Ovary (tissue), 9 donors: ENCODE data around the gene ADAMTS4. TPM values are rescaled to one million over a fixed set of nuclear protein-coding genes. Genes with fewer than 3 reads are reported as not detected.
A peak's percentile ranks its signal among the peaks of the same experiment; 100 is the strongest.

Experiments
- DNase-seq, 5 donors: peaks; one replicate each; pipeline ENCODE4 v3.0.0-alpha.2; 2019 to 2020
- H3K27ac ChIP-seq, 2 donors: fragments of 200-600 bp; one replicate each; pipeline versions ENCODE4 v1.5.1 to v1.8.0; 2019 to 2022
- H3K27me3 ChIP-seq: fragments of 200-600 bp; one replicate; pipeline ENCODE4 v1.8.0; 2022
- H3K36me3 ChIP-seq: fragments of 200-600 bp; sonication (generic); one replicate; pipeline ENCODE4 v1.5.1; 2019
- H3K4me1 ChIP-seq: one replicate; pipeline ENCODE4 v1.8.1; 2013; ENCODE audit warnings: mild to moderate bottlenecking, moderate library complexity; ENCODE audit not compliant: insufficient read depth
- H3K4me3 ChIP-seq: fragments of 200-600 bp; sonication (generic); one replicate; pipeline ENCODE4 v1.5.1; 2017
- H3K9me3 ChIP-seq, 2 donors: fragments of 200-600 bp in 1 of 2; sonication (generic) in 1 of 2; one replicate each; pipeline versions ENCODE4 v1.5.1 to v1.8.1; 2013 to 2019; ENCODE audit warnings: mild to moderate bottlenecking in 1 of 2, moderate library complexity in 1 of 2
- EP300 ChIP-seq: sonication (generic); formaldehyde crosslinking; IDR thresholded peaks from one replicate; pipeline ENCODE4 v1.6.1; 2017; ENCODE audit warnings: antibody characterized with exemption
- POLR2A ChIP-seq: fragments of 450-650 bp; IDR thresholded peaks from one replicate; pipeline ENCODE4 v1.6.1; 2017; ENCODE audit warnings: antibody characterized with exemption, mild to moderate bottlenecking, moderate library complexity
- WGBS, 3 donors: extraction: QIAGEN DNeasy Blood & Tissue Kit in 1 of 3; methylation state at CpG; one replicate each; pipeline versions ENCODE4 v1.1.5 to v1.1.7; 2013 to 2017; 5-methylcytosine and 5-hydroxymethylcytosine counted together
- intact Hi-C, 4 donors: fragments of 100-400 bp; cut with DNase I; formaldehyde crosslinking; loops; one replicate each; pipeline versions ENCODE4 v1.11.0 to v1.15.1; 2022 to 2023
- polyA plus RNA-seq, 2 donors: library from polyadenylated mRNA; stranded (reverse); fragments of 200-250 nt in 1 of 2; fragments of 350-450 nt in 1 of 2; fragmentation: Illumina TruSeq in 1 of 2; extraction: RNeasy Lipid Tissue Mini Kit (QIAGEN cat#74804) in 1 of 2; gene quantifications; one replicate each; pipeline ENCODE4 v1.2.3, GENCODE V29; 2013 to 2014
- total RNA-seq, 7 donors: library from RNA; depleted of rRNA in 2 of 7; stranded (reverse); fragments of >200 nt in 2 of 7; fragmentation: NEBNext Ultra II Directional in 3 of 7; extraction: Animal tissue kit (Norgen Biotek cat#: 25700) in 3 of 7; gene quantifications; one replicate each; pipeline versions ENCODE4 v1.1.0 to v1.2.4, GENCODE V29; 2016 to 2023
- TF ChIP-seq, protein P1 (sequence below), 3 donors: fragments of 450-650 bp in 2 of 3; fragments of 200-600 bp in 1 of 3; IDR thresholded peaks; one replicate each; pipeline versions ENCODE4 v1.5.1 to v1.8.0; 2016 to 2022; ENCODE audit warnings: antibody characterized with exemption in 3 of 3, mild to moderate bottlenecking in 1 of 3
- donor health status: DM: no; HTN: no; CAD: no; lungs with moderate emphysema.
- donor health status: DM: no; HTN: no; CAD: no.
- donor health status: Bipolar disorder and iron deficiency.
- donor health status: DM: yes; HTN: yes; CAD: no.
- donor health status: DM: no; HTN: no; CAD: no.
- donor health status: DM: yes; HTN: yes; CAD: no.

ADAMTS4 gene
- total and polyA plus RNA-seq, 9 donors, result 0.90 to 437 (median 85.8) TPM

DNA sequence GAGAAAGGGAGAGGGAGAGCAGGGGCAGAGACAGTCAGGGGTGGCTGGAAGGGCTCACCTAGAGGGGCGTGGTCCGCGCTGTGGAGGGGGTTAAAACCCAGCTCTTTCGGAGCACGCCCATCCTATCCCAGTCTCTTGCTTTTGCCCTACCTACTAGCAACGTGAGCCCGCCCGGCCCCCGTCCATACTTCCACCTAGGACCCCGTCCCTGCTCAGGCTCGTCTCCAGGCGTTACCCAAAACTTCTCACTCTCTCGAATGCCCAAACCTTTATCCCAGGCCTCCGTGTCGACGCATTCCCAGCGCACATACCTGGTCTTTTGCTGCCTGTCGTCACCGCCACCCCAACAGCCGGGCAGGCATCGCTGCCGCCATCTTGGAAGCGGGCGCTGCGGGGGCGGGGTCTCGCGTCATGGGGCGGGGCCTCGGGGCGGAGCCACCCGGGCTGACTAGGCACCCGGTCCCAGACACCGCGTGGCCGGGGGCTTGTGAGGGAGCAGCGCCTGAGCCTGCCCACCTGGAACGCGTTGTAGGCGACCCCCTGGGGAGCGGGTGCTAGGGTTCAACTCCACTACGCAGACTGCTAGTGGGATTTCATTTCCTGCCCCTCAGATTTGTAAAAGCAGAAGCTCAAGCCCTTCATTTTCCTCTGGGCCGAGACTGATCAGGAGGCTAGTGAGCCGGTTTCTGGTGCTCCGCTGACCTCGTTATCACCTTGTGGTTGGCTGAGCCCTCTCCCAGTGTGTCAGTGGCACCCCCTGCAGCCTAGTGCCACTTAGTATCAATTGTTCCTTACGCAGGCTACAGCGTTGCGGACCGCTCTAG is 21.5 kb downstream of the ADAMTS4 start, which contains the start of gene B4GALT3:
Gene B4GALT3, minus strand, starts transcription at position 396 of the 824 bp plus-strand sequence. CDS start 1,447 bp downstream, outside the sequence.
- Histone ChIP-seq H3K27ac (peak within 1 kb of the TSS; percentile 87 to 91), H3K9me3 (no peaks in the 10 kb centered on the region), H3K27me3 (no peaks in the 10 kb centered on the region), H3K4me1 (peaks cover 6% of the 10 kb centered on the region), H3K4me3 (peak within 1 kb of the TSS; percentile 87), H3K36me3 (no peaks in the 10 kb centered on the region)
- TF ChIP-seq EP300, result no peak
- TF ChIP-seq, protein P1, sequence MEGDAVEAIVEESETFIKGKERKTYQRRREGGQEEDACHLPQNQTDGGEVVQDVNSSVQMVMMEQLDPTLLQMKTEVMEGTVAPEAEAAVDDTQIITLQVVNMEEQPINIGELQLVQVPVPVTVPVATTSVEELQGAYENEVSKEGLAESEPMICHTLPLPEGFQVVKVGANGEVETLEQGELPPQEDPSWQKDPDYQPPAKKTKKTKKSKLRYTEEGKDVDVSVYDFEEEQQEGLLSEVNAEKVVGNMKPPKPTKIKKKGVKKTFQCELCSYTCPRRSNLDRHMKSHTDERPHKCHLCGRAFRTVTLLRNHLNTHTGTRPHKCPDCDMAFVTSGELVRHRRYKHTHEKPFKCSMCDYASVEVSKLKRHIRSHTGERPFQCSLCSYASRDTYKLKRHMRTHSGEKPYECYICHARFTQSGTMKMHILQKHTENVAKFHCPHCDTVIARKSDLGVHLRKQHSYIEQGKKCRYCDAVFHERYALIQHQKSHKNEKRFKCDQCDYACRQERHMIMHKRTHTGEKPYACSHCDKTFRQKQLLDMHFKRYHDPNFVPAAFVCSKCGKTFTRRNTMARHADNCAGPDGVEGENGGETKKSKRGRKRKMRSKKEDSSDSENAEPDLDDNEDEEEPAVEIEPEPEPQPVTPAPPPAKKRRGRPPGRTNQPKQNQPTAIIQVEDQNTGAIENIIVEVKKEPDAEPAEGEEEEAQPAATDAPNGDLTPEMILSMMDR (IDR thresholded peaks at IDR 0.05), result no peak
- TF ChIP-seq POLR2A, result peak; percentile 90
- peak; percentile 88 to 97 (median 94) for DNase-seq
- 2% methylated on average over 48 to 50 of the region's 50 CpGs for WGBS, 3 donors
- intact Hi-C loops, result no loop called here

GRCh38 chr1:161176468-161177111 is 22.3 kb downstream of the ADAMTS4 start:
- DNase-seq, result no peak
- intact Hi-C loops, result no loop called here
- H3K4me3 ChIP-seq, result peak overlapping the region; percentile 87

GRCh38 chr1:161175771-161176453 is 22.9 kb downstream of the ADAMTS4 start:
- TF ChIP-seq POLR2A (no peak), EP300 (no peak)
- TF ChIP-seq, protein P1 (IDR thresholded peaks at IDR 0.05), result no peak

More at GRCh38 chr1:161176468-161177111, 22.3 kb downstream of the ADAMTS4 start:
- Histone ChIP-seq H3K36me3 (no peaks in the 10 kb centered on the region), H3K27ac (peak overlapping the region; percentile 87 to 91), H3K27me3 (no peaks in the 10 kb centered on the region), H3K9me3 (no peaks in the 10 kb centered on the region), H3K4me1 (peaks cover 6% of the 10 kb centered on the region)
- TF ChIP-seq EP300 (no peak), POLR2A (no peak)
- TF ChIP-seq, protein P1 (IDR thresholded peaks at IDR 0.05), result no peak
- 8 to 10% (median 8%) methylated on average over 16 to 17 of the region's 17 CpGs for WGBS, 3 donors

GRCh38 chr1:161174911-161175310 is 23.9 kb downstream of the ADAMTS4 start:
- DNase-seq, result peak in 1 of 5 donors; percentile 33
- WGBS, 3 donors, result 89 to 93% (median 91%) methylated on average over 11 of the region's 11 CpGs
- TF ChIP-seq EP300 (no peak), POLR2A (no peak)
- TF ChIP-seq, protein P1 (IDR thresholded peaks at IDR 0.05), result no peak
- Histone ChIP-seq H3K9me3 (no peaks in the 10 kb centered on the region), H3K27ac (no peak overlapping the region), H3K27me3 (no peaks in the 10 kb centered on the region), H3K4me1 (peaks cover 6% of the 10 kb centered on the region), H3K36me3 (no peaks in the 10 kb centered on the region), H3K4me3 (no peak overlapping the region)
- intact Hi-C loops, result no loop called here

More at GRCh38 chr1:161175771-161176453, 22.9 kb downstream of the ADAMTS4 start:
- H3K27me3 ChIP-seq, result no peaks in the 10 kb centered on the region
- no peak overlapping the region for H3K27ac ChIP-seq
- 79 to 88% (median 81%) methylated on average over 10 of the region's 10 CpGs for WGBS, 3 donors
- no peaks in the 10 kb centered on the region for H3K9me3 ChIP-seq
- peaks cover 6% of the 10 kb centered on the region for H3K4me1 ChIP-seq
- intact Hi-C loops, result no loop called here
- H3K36me3 ChIP-seq, result no peaks in the 10 kb centered on the region
- peak in 1 of 5 donors; percentile 31 for DNase-seq
- H3K4me3 ChIP-seq, result peak overlapping the region; percentile 87
